HL-60 (cell line): ENCODE measurements around the gene MAP3K7.

Source experiments
- DNase-seq, 2 experiments: peaks; one replicate each; pipeline ENCODE4 v3.0.0-alpha.2; 2010 to 2020; ENCODE audit warnings: low read depth in 1 of 2, low spot score in 1 of 2
- H3K27ac ChIP-seq: fragments of 250-450 bp; sonication (Bioruptor Pico); replicated peaks from 2 replicates; pipeline ENCODE4 v1.5.1; 2020; ENCODE audit warnings: mild to moderate bottlenecking, moderate library complexity
- H3K27me3 ChIP-seq: fragments of 250-450 bp; sonication (Bioruptor Pico); 2 replicates; pipeline ENCODE4 v1.5.1; 2021; ENCODE audit warnings: mild to moderate bottlenecking, moderate library complexity; ENCODE audit not compliant: insufficient read depth, poor library complexity, severe bottlenecking
- H3K4me3 ChIP-seq: replicated peaks from 2 replicates; pipeline ENCODE4 v1.5.1; 2011; ENCODE audit warnings: mild to moderate bottlenecking, control low read depth, low read length; ENCODE audit not compliant: insufficient read depth
- GABPA ChIP-seq: IDR thresholded peaks from 2 replicates; pipeline ENCODE4 v1.6.1; 2012; ENCODE audit warnings: low read depth
- POLR2AphosphoS5 ChIP-seq: IDR thresholded peaks from 2 replicates; pipeline ENCODE4 v1.6.1; 2012; ENCODE audit warnings: low read depth
- SPI1 ChIP-seq: IDR thresholded peaks from 2 replicates; pipeline ENCODE4 v1.6.1; 2012; ENCODE audit warnings: low read depth, mild to moderate bottlenecking, borderline replicate concordance
- long read RNA-seq: library from polyadenylated mRNA; unstranded; transcript quantifications from one replicate; pipeline ENCODE4 v2.0.0, GENCODE V29; 2020
- TF ChIP-seq, protein P1 (sequence below): IDR thresholded peaks from one replicate; pipeline ENCODE4 v1.5.1; 2011; ENCODE audit warnings: low read length, control low read depth, inconsistent platforms; ENCODE audit not compliant: insufficient read depth
- TF ChIP-seq, protein P2 (sequence below): IDR thresholded peaks from 2 replicates; pipeline ENCODE4 v1.6.1; 2012; ENCODE audit warnings: low read depth; ENCODE audit not compliant: insufficient replicate concordance

Gene MAP3K7
- long read RNA-seq, full-length matches to known transcripts = 526 of 670 reads
- long read RNA-seq, partial matches to known transcripts = 61 of 670 reads
- long read RNA-seq, other reads (novel, unspliced or antisense) = 83 of 670 reads

GRCh38 chr6:90586836-90587638 is at the start of gene MAP3K7:
Gene MAP3K7, minus strand, starts transcription at chr6:90587072. Its CDS starts 189 bp downstream, at chr6:90586883.
- Histone ChIP-seq H3K4me3 (peak within 1 kb of the TSS; percentile 96), H3K27me3 (no peaks in the 10 kb centered on the region), H3K27ac (peak within 1 kb of the TSS; percentile 89)
- peak; percentile 83 to 94 for DNase-seq
- TF ChIP-seq, protein P1, sequence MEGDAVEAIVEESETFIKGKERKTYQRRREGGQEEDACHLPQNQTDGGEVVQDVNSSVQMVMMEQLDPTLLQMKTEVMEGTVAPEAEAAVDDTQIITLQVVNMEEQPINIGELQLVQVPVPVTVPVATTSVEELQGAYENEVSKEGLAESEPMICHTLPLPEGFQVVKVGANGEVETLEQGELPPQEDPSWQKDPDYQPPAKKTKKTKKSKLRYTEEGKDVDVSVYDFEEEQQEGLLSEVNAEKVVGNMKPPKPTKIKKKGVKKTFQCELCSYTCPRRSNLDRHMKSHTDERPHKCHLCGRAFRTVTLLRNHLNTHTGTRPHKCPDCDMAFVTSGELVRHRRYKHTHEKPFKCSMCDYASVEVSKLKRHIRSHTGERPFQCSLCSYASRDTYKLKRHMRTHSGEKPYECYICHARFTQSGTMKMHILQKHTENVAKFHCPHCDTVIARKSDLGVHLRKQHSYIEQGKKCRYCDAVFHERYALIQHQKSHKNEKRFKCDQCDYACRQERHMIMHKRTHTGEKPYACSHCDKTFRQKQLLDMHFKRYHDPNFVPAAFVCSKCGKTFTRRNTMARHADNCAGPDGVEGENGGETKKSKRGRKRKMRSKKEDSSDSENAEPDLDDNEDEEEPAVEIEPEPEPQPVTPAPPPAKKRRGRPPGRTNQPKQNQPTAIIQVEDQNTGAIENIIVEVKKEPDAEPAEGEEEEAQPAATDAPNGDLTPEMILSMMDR = no peak
- TF ChIP-seq POLR2AphosphoS5 = peak; percentile 62
- TF ChIP-seq, protein P2, sequence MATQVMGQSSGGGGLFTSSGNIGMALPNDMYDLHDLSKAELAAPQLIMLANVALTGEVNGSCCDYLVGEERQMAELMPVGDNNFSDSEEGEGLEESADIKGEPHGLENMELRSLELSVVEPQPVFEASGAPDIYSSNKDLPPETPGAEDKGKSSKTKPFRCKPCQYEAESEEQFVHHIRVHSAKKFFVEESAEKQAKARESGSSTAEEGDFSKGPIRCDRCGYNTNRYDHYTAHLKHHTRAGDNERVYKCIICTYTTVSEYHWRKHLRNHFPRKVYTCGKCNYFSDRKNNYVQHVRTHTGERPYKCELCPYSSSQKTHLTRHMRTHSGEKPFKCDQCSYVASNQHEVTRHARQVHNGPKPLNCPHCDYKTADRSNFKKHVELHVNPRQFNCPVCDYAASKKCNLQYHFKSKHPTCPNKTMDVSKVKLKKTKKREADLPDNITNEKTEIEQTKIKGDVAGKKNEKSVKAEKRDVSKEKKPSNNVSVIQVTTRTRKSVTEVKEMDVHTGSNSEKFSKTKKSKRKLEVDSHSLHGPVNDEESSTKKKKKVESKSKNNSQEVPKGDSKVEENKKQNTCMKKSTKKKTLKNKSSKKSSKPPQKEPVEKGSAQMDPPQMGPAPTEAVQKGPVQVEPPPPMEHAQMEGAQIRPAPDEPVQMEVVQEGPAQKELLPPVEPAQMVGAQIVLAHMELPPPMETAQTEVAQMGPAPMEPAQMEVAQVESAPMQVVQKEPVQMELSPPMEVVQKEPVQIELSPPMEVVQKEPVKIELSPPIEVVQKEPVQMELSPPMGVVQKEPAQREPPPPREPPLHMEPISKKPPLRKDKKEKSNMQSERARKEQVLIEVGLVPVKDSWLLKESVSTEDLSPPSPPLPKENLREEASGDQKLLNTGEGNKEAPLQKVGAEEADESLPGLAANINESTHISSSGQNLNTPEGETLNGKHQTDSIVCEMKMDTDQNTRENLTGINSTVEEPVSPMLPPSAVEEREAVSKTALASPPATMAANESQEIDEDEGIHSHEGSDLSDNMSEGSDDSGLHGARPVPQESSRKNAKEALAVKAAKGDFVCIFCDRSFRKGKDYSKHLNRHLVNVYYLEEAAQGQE = no peak
- TF ChIP-seq SPI1 = peak; percentile 31; the same call in 1 of the 2 replicates
- peak; percentile 86 for TF ChIP-seq GABPA

- no peak for DNase-seq
- H3K4me3 ChIP-seq = no peak overlapping the region
- H3K27me3 ChIP-seq = no peaks in the 10 kb centered on the region
- TF ChIP-seq, protein P2 = no peak
- TF ChIP-seq, protein P1 = no peak
- TF ChIP-seq POLR2AphosphoS5 = no peak
- TF ChIP-seq SPI1 = no peak
- no peak for TF ChIP-seq GABPA
- H3K27ac ChIP-seq = no peak overlapping the region
Observed at GRCh38 chr6:90631046-90631445, 44.2 kb upstream of the MAP3K7 start.

GRCh38 chr6:90621581-90621980 is 34.7 kb upstream of the MAP3K7 start:
- no peak overlapping the region for H3K4me3 ChIP-seq
- TF ChIP-seq, protein P1 = no peak
- TF ChIP-seq, protein P2 = no peak
- no peak for TF ChIP-seq POLR2AphosphoS5
- TF ChIP-seq SPI1 = no peak
- no peak for TF ChIP-seq GABPA
- no peak for DNase-seq
- H3K27ac ChIP-seq = no peak overlapping the region
- H3K27me3 ChIP-seq = peaks cover 16% of the 10 kb centered on the region
